ENCODE results near the gene NCOR1.

NCOR1 gene

DNA sequence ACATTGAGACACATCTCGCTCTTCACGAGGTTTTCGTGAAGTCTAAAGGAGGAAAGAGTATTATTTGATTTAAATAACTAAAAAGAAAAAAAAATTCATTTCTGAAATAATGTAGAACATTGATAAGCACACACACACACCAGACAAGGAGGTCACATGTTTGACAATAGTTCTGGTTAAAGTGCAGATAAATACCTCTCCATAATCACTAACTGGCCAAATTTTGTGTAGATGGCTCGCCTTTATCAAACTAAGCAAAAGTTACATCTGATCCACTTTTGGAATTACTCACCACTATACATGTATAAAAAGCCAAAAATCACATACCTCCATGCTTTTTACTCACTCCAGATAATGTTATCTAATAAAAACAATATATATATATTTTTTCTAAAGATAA lies 106.5 kb downstream of the NCOR1 start:
- Histone ChIP-seq H3K27ac (ENCODE audit: low read length) (no peak overlapping the region), H3K36me3 (ENCODE audit: control insufficient read depth, low read depth, low read length) (peaks cover 11% of the 10 kb centered on the region), H3K9ac (ENCODE audit: low read length) (no peak overlapping the region), H3K4me3 (ENCODE audit: low read length) (no peak overlapping the region), H3K4me1 (ENCODE audit: control insufficient read depth, low read depth, low read length) (no peaks in the 10 kb centered on the region), H3K27me3 (ENCODE audit: control insufficient read depth, insufficient read depth, low read length) (no peaks in the 10 kb centered on the region), H3K9me3 (ENCODE audit: control insufficient read depth, low read depth, low read length) (no peaks in the 10 kb centered on the region)

DNA sequence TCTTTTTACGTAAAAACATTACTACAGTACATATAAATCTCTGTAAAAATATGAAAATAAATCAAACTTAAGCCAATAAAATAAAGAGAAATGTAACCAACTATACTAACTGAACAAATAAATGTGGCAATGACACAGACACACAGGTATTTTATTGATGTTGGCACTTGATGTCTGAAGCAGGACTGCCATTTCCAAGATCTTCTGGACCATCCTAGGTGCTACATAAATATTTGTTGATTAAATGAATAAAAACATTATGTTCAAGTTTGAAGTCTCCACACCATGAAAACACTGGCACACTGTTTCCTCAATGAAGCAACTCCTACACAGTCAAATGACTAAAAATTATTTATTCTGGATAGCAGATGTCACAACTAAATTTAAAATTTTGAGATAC lies 106.9 kb downstream of the NCOR1 start:
- no peak overlapping the region for H3K27ac ChIP-seq (ENCODE audit: low read length)
- peaks cover 11% of the 10 kb centered on the region for H3K36me3 ChIP-seq (ENCODE audit: control insufficient read depth, low read depth, low read length)

DNA sequence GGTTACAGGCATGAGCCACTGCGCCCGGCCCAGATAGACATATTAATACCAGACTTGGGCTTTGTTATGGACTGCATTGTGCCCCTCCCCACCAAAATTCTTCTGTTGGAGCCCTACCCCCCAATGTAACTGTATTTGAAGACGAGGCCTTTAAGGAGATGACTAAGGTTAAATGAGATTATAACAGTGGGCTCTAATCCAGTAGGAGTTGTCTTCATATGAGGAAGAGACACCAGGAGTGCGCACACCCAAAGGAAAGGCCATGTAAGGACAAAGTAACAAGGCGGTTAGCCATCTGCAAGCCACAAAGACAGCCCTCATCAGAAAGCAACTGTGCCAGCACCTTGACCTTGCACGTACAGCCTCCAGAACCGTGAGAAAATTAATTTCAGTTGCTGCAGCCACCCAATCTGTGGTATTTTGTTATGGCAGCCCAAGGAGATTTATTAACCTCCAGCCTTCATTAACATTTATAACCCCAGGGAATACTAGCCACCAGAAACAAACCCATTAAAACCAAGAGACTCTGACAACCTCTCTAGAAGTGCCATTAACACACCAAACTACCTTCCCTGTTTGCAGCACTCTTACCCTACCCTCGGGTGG lies 108.1 kb downstream of the NCOR1 start:
- H3K27me3 ChIP-seq (ENCODE audit: control insufficient read depth, insufficient read depth, low read length) = no peaks in the 10 kb centered on the region
- H3K4me3 ChIP-seq (ENCODE audit: low read length) = no peak overlapping the region
- H3K27ac ChIP-seq (ENCODE audit: low read length) = no peak overlapping the region
- H3K9ac ChIP-seq (ENCODE audit: low read length) = no peak overlapping the region
- peaks cover 11% of the 10 kb centered on the region for H3K36me3 ChIP-seq (ENCODE audit: control insufficient read depth, low read depth, low read length)
- H3K4me1 ChIP-seq (ENCODE audit: control insufficient read depth, low read depth, low read length) = no peaks in the 10 kb centered on the region
- H3K9me3 ChIP-seq (ENCODE audit: control insufficient read depth, low read depth, low read length) = no peaks in the 10 kb centered on the region

More for the DNA sequence above, 106.9 kb downstream of the NCOR1 start:
- Histone ChIP-seq H3K9ac (ENCODE audit: low read length) (no peak overlapping the region), H3K4me1 (ENCODE audit: control insufficient read depth, low read depth, low read length) (no peaks in the 10 kb centered on the region), H3K9me3 (ENCODE audit: control insufficient read depth, low read depth, low read length) (no peaks in the 10 kb centered on the region), H3K4me3 (ENCODE audit: low read length) (no peak overlapping the region), H3K27me3 (ENCODE audit: control insufficient read depth, insufficient read depth, low read length) (no peaks in the 10 kb centered on the region)

DNA sequence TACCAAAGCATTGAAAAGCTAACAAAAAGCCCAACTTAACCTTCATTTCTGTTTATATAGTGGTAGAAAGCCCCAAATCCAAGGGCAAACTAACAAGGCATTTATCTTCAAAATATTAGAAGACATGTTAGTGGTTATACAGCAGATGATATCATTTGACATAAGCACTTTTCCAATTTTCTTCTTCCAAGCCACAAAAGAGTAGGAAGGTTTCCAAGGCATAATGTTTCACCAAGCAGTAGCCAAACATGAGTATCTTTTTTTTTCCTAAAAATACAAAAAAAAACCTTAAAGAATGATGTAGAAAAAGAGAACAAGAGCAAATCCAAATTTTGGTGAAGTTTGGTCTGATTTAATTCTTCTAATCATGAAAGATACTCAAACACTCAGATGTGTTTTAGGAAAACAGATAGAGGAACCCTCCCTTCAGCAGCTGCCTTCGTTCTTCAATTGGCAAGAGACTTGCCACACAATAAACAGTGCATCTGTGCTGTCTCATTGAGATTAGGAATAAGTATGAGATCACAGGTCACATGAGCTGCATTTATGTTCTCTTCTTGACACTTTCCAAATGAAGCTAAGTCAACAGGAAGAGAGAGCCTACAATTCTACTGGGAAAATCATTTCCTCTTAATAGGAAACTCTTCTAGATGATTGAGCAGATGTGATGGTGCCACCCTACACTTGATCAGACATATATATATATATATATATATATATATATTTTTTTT lies 109.0 kb downstream of the NCOR1 start:
- no peaks in the 10 kb centered on the region for H3K4me1 ChIP-seq (ENCODE audit: control insufficient read depth, low read depth, low read length)
- H3K9ac ChIP-seq (ENCODE audit: low read length) = no peak overlapping the region
- no peaks in the 10 kb centered on the region for H3K27me3 ChIP-seq (ENCODE audit: control insufficient read depth, insufficient read depth, low read length)
- H3K36me3 ChIP-seq (ENCODE audit: control insufficient read depth, low read depth, low read length) = peaks cover 16% of the 10 kb centered on the region
- H3K4me3 ChIP-seq (ENCODE audit: low read length) = no peak overlapping the region
- no peak overlapping the region for H3K27ac ChIP-seq (ENCODE audit: low read length)
- no peaks in the 10 kb centered on the region for H3K9me3 ChIP-seq (ENCODE audit: control insufficient read depth, low read depth, low read length)

DNA sequence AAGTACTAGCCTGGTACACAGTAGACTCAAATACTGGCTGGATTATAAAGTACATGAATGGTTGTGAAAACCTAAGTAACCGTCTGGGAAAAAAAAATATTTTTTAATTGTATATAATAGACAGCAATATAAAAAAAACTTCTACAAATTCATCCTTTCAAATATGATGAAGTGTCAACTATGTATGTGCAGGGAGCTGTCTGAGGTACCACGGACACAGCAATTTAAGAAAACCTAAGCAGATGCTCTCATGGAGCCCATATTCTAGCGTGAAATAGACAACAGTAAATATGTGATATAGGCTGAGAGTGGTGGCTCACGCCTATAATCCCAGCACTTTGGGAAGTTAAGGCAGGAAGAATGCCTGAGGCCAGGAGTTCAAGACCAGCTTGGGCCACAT lies 111.1 kb downstream of the NCOR1 start:
- no peaks in the 10 kb centered on the region for H3K27me3 ChIP-seq (ENCODE audit: control insufficient read depth, insufficient read depth, low read length)
- H3K36me3 ChIP-seq (ENCODE audit: control insufficient read depth, low read depth, low read length) = peaks cover 24% of the 10 kb centered on the region
- no peaks in the 10 kb centered on the region for H3K9me3 ChIP-seq (ENCODE audit: control insufficient read depth, low read depth, low read length)
- no peaks in the 10 kb centered on the region for H3K4me1 ChIP-seq (ENCODE audit: control insufficient read depth, low read depth, low read length)
- no peak overlapping the region for H3K4me3 ChIP-seq (ENCODE audit: low read length)
- H3K27ac ChIP-seq (ENCODE audit: low read length) = no peak overlapping the region
- H3K9ac ChIP-seq (ENCODE audit: low read length) = no peak overlapping the region

DNA sequence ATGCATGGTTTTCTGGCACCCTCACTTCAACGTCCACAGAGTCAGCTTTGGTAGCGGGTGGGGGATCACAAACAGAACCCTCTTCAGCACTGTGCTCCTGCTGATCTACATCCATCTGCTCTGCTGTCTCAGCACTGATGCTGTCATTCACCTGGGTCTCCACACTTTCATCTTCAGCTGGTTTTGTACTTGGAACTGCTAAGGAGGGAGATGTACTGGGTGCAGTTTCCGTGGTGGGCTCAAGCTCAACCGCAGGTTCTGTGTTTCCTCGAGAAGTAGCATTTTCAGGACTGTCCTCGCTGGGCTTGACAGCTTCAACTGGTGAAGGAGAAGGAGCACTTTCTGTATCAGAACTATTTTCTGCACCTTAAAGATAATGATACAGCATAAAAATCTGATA lies 113.9 kb downstream of the NCOR1 start:
- no peak overlapping the region for H3K4me3 ChIP-seq (ENCODE audit: low read length)
- no peaks in the 10 kb centered on the region for H3K9me3 ChIP-seq (ENCODE audit: control insufficient read depth, low read depth, low read length)
- no peak overlapping the region for H3K9ac ChIP-seq (ENCODE audit: low read length)
- no peaks in the 10 kb centered on the region for H3K4me1 ChIP-seq (ENCODE audit: control insufficient read depth, low read depth, low read length)
- no peaks in the 10 kb centered on the region for H3K27me3 ChIP-seq (ENCODE audit: control insufficient read depth, insufficient read depth, low read length)
- H3K27ac ChIP-seq (ENCODE audit: low read length) = no peak overlapping the region
- H3K36me3 ChIP-seq (ENCODE audit: control insufficient read depth, low read depth, low read length) = peaks cover 37% of the 10 kb centered on the region

DNA sequence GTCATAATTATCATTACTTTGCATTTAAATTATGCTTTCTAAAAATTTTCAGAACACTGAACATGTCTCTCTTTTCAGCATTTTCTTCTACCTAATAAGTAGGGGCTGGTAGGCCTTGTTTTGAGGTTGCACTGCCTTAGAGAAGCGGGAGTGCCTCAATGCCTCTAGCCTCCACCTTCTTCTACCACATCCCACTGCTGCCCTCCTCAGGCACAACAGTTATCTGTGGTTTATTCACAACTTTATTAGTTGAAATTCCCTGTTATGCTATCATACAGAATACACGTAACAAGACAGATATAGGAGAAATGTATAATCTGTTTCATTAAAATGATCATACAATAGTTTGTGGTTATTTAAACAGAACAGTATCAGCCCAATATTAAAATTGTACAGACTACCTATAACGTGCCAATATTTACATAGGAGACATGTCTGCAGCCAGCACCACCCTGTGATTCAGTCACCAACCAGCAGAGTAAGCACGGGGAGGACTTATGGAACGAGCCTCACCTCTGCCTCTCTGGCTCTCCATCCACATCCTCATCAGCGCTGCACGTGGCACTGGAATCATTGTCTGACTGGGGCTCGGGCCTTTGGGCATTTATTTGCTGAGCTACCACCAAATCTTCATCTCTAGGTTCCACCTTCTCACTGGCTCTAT lies 114.5 kb downstream of the NCOR1 start:
- H3K36me3 ChIP-seq (ENCODE audit: control insufficient read depth, low read depth, low read length) = peaks cover 38% of the 10 kb centered on the region
- H3K9me3 ChIP-seq (ENCODE audit: control insufficient read depth, low read depth, low read length) = no peaks in the 10 kb centered on the region

DNA sequence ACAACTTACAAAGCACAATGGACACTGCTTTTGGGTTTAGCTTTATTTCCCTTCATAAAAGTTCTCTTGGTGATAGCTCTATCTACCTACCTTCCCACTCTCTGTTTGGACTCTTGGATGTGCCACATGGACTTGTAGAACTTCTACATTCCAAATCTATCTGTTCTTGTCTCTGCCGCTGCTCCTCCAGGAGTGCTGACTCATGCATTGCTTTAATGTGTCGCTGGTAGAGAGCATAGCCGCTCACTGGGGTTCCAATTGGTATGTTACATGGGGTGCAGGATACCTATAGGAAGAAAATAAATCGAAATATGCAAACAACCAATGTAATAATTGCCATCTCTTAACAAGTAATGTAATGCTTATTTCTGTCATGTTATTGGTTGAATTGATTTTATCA lies 123.6 kb downstream of the NCOR1 start:
- Histone ChIP-seq H3K36me3 (ENCODE audit: control insufficient read depth, low read depth, low read length) (peaks cover 27% of the 10 kb centered on the region), H3K9ac (ENCODE audit: low read length) (no peak overlapping the region), H3K27me3 (ENCODE audit: control insufficient read depth, insufficient read depth, low read length) (no peaks in the 10 kb centered on the region), H3K27ac (ENCODE audit: low read length) (no peak overlapping the region), H3K4me3 (ENCODE audit: low read length) (no peak overlapping the region), H3K9me3 (ENCODE audit: control insufficient read depth, low read depth, low read length) (no peaks in the 10 kb centered on the region), H3K4me1 (ENCODE audit: control insufficient read depth, low read depth, low read length) (peaks cover 3% of the 10 kb centered on the region)

More for the DNA sequence above, 114.5 kb downstream of the NCOR1 start:
- Histone ChIP-seq H3K4me1 (ENCODE audit: control insufficient read depth, low read depth, low read length) (no peaks in the 10 kb centered on the region), H3K4me3 (ENCODE audit: low read length) (no peak overlapping the region), H3K27ac (ENCODE audit: low read length) (no peak overlapping the region), H3K27me3 (ENCODE audit: control insufficient read depth, insufficient read depth, low read length) (no peaks in the 10 kb centered on the region), H3K9ac (ENCODE audit: low read length) (no peak overlapping the region)

DNA sequence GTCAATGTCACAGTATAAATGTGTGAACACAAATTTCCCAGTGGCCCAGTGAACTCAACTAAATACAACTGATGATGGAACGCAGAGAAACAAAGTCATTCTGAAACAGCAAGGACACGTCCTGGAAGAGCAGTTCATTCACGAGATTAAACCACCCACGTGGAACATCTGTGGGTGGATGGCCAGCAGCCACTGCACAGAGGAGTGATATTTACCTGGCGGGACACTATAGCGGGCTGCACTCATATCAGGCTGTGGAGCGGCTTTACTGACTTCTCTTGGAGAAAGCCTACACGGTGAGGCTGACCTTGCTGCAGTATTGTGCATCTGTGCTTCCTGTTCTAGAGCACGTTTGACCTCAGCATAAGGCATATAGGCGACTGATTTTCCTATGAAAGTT lies 128.4 kb downstream of the NCOR1 start:
- H3K9me3 ChIP-seq (ENCODE audit: control insufficient read depth, low read depth, low read length) = no peaks in the 10 kb centered on the region
- peaks cover 36% of the 10 kb centered on the region for H3K36me3 ChIP-seq (ENCODE audit: control insufficient read depth, low read depth, low read length)
- no peak overlapping the region for H3K9ac ChIP-seq (ENCODE audit: low read length)
- H3K27ac ChIP-seq (ENCODE audit: low read length) = no peak overlapping the region
- no peak overlapping the region for H3K4me3 ChIP-seq (ENCODE audit: low read length)
- H3K4me1 ChIP-seq (ENCODE audit: control insufficient read depth, low read depth, low read length) = peaks cover 3% of the 10 kb centered on the region
- no peaks in the 10 kb centered on the region for H3K27me3 ChIP-seq (ENCODE audit: control insufficient read depth, insufficient read depth, low read length)

DNA sequence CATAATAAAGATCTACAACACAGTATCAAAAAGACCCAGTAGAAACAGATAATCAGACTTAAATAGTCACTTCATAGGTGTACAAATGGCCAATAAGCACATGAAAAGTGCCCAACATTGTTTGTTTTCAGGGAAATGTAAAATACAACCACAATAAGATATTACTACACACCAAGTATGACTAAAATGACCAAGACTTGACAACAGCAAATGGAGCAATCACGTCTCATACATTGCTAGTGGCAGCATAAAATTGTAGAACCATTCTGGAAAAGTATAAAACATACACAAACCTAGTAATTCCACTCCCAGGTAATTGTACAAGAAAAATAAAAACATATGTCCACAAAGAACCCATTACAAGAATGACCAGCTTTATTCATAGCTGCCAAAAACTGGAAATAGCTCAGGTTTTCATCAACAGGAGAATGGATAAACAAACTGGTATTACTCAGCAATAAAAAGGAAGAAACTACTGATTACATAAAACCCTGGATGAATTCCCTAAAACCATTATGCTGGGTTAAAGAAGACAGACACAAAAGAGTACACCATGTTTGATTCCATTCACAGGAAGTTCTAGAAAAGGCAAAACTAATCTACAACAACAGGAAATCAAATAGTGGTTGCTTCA lies 130.2 kb downstream of the NCOR1 start:
- H3K27ac ChIP-seq (ENCODE audit: low read length) = no peak overlapping the region
- H3K36me3 ChIP-seq (ENCODE audit: control insufficient read depth, low read depth, low read length) = peaks cover 29% of the 10 kb centered on the region
- H3K27me3 ChIP-seq (ENCODE audit: control insufficient read depth, insufficient read depth, low read length) = no peaks in the 10 kb centered on the region
- H3K9ac ChIP-seq (ENCODE audit: low read length) = no peak overlapping the region
- H3K4me3 ChIP-seq (ENCODE audit: low read length) = no peak overlapping the region
- H3K4me1 ChIP-seq (ENCODE audit: control insufficient read depth, low read depth, low read length) = no peaks in the 10 kb centered on the region
- H3K9me3 ChIP-seq (ENCODE audit: control insufficient read depth, low read depth, low read length) = no peaks in the 10 kb centered on the region

DNA sequence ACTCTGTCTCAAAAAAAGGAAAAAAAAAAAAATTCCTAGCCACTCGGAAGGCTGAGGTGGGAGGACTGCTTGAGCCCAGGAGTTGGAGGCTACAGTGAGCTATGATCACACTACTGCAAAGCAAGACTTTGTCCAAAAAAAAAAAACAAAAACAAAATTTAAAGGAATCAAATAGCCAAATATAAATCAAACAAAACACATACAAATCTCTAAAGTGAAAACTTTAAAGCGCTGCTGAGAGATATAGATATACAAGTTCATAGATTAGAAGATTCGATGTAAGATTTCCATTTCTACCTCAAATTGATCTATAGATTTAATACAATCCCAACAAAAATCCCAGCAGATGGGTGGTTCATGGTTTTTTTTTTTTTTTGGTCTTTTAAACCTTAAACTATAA lies 132.1 kb downstream of the NCOR1 start:
- H3K9me3 ChIP-seq (ENCODE audit: control insufficient read depth, low read depth, low read length) = no peaks in the 10 kb centered on the region
- no peaks in the 10 kb centered on the region for H3K27me3 ChIP-seq (ENCODE audit: control insufficient read depth, insufficient read depth, low read length)
- H3K9ac ChIP-seq (ENCODE audit: low read length) = no peak overlapping the region
- no peaks in the 10 kb centered on the region for H3K4me1 ChIP-seq (ENCODE audit: control insufficient read depth, low read depth, low read length)
- no peak overlapping the region for H3K4me3 ChIP-seq (ENCODE audit: low read length)
- H3K27ac ChIP-seq (ENCODE audit: low read length) = no peak overlapping the region
- H3K36me3 ChIP-seq (ENCODE audit: control insufficient read depth, low read depth, low read length) = peaks cover 42% of the 10 kb centered on the region

All from iPS-18a (cell line).